H1 (cell line): ENCODE measurements around the gene NXPH2.

Source experiments
- ATF2 ChIP-seq: IDR thresholded peaks from 2 replicates; pipeline ENCODE4 v1.6.1; 2012; ENCODE audit warnings: low read length, inconsistent platforms
- MAX ChIP-seq: IDR thresholded peaks from 2 replicates; pipeline ENCODE4 v1.6.1; 2012; ENCODE audit warnings: inconsistent platforms
- POLR2AphosphoS5 ChIP-seq: IDR thresholded peaks from 2 replicates; pipeline ENCODE4 v1.6.1; 2011; ENCODE audit warnings: low read depth, low read length
- RAD21 ChIP-seq, 2 experiments: IDR thresholded peaks in 1 of 2; conservative IDR thresholded peaks in 1 of 2; 2 replicates each; pipeline ENCODE4 v1.6.1; 2011; ENCODE audit warnings: low read depth in 2 of 2, low read length in 2 of 2, improper control_type of control experiment in 1 of 2, inconsistent platforms in 1 of 2, mild to moderate bottlenecking in 1 of 2, moderate library complexity in 1 of 2
- SRF ChIP-seq: IDR thresholded peaks from 2 replicates; pipeline ENCODE4 v1.6.1; 2011; ENCODE audit warnings: mild to moderate bottlenecking, low read depth, low read length, moderate library complexity
- ZNF274 ChIP-seq: IDR thresholded peaks from 2 replicates; pipeline ENCODE4 v1.7.0; 2012; ENCODE audit warnings: low read length, borderline replicate concordance; ENCODE audit errors: extremely low read depth
- TF ChIP-seq, protein P1 (sequence below), 3 experiments: IDR thresholded peaks; 1 replicate in 2 of 3; 2 replicates in 1 of 3; pipeline versions ENCODE4 v1.5.1 to v1.6.1; 2011; ENCODE audit warnings: low read length in 3 of 3, mild to moderate bottlenecking in 3 of 3, inconsistent platforms in 2 of 3, low read depth in 1 of 3, moderate library complexity in 1 of 3; ENCODE audit not compliant: insufficient read depth in 1 of 3; ENCODE audit errors: control extremely low read depth in 1 of 3

- TF ChIP-seq RAD21 (IDR thresholded peaks at IDR 0.05 in 1 of 2, conservative IDR thresholded peaks at IDR 0.05 in 1 of 2; ENCODE audit: low read depth in 2 of 2, low read length in 2 of 2) (no peak), SRF (no peak), ZNF274 (no peak), POLR2AphosphoS5 (no peak), ATF2 (no peak), MAX (no peak)
- TF ChIP-seq, protein P1, sequence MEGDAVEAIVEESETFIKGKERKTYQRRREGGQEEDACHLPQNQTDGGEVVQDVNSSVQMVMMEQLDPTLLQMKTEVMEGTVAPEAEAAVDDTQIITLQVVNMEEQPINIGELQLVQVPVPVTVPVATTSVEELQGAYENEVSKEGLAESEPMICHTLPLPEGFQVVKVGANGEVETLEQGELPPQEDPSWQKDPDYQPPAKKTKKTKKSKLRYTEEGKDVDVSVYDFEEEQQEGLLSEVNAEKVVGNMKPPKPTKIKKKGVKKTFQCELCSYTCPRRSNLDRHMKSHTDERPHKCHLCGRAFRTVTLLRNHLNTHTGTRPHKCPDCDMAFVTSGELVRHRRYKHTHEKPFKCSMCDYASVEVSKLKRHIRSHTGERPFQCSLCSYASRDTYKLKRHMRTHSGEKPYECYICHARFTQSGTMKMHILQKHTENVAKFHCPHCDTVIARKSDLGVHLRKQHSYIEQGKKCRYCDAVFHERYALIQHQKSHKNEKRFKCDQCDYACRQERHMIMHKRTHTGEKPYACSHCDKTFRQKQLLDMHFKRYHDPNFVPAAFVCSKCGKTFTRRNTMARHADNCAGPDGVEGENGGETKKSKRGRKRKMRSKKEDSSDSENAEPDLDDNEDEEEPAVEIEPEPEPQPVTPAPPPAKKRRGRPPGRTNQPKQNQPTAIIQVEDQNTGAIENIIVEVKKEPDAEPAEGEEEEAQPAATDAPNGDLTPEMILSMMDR (IDR thresholded peaks at IDR 0.05; ENCODE audit: control extremely low read depth in 1 of 3, insufficient read depth in 1 of 3, low read depth in 1 of 3, low read length in 3 of 3) = no peak
Measured at GRCh38 chr2:138707392-138708074, 72.7 kb downstream of the NXPH2 start.
